ENCODE data around the gene EXO5. TPM values are rescaled to one million over a fixed set of nuclear protein-coding genes. Genes with fewer than 3 reads are reported as not detected.

The EXO5 gene
- total RNA-seq, 1 experiment from 2014 or later = 13.4 TPM

DNA sequence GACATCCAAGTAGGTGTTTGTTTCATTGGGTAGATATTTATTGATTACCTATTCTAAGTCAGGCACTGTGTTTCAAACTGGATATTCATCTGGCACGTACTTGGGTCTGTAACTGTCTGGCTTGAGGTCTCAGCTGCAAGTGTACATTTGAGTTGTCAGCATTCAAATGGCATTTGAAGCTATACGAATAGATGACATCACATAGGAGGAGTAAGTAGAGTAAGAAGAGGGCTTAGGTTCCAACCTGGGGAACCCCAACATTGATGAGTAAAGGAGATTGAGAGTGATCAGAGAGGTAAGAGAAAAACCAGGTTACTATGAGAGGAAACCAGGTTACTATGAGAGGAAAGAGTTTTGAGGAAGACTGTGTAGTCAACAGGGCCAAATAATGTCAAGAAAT is 53.6 kb downstream of the EXO5 start:
- no peak overlapping the region for H3K4me3 Mint-ChIP-seq

More for the DNA sequence above, 53.6 kb downstream of the EXO5 start:
- Histone ChIP-seq H3K56ac (ENCODE audit: insufficient read length, low read depth, low read length) (no peak overlapping the region), H2AFZ (ENCODE audit: low read length) (no peak overlapping the region), H4K5ac (ENCODE audit: insufficient read length, low read depth, low read length) (no peak overlapping the region), H3K9me3 (ENCODE audit: control insufficient read depth, low read depth, low read length) (no peaks in the 10 kb centered on the region), H2BK12ac (ENCODE audit: insufficient read length, low read depth, low read length) (no peak overlapping the region), H2AK5ac (ENCODE audit: insufficient read length, low read length) (no peak overlapping the region), H2BK20ac (ENCODE audit: low read depth, low read length, poor library complexity, severe bottlenecking) (no peak overlapping the region), H3K23ac (ENCODE audit: insufficient read length, low read depth, low read length) (no peak overlapping the region), H3K4me2 (ENCODE audit: insufficient read depth, insufficient read length, low read length) (no peak overlapping the region), H3K4ac (ENCODE audit: low read depth, low read length) (no peak overlapping the region), H3K9ac (ENCODE audit: extremely low read depth, insufficient read length, low read length) (no peak overlapping the region), H3K4me1 (ENCODE audit: insufficient read depth, low read length) (no peaks in the 10 kb centered on the region), H3K79me1 (ENCODE audit: insufficient read depth, low read depth, low read length, poor library complexity, severe bottlenecking) (no peaks in the 10 kb centered on the region), H3K18ac (ENCODE audit: insufficient read length, low read depth, low read length) (no peak overlapping the region), H3K14ac (ENCODE audit: insufficient read depth, low read length) (no peak overlapping the region), H4K8ac (replicated peaks; ENCODE audit: insufficient read length, low read depth, low read length) (no peak overlapping the region), H3K27ac (ENCODE audit: insufficient read length, low read depth, low read length) (no peak overlapping the region), H4K91ac (ENCODE audit: insufficient read length, low read depth, low read length) (no peak overlapping the region), H2BK120ac (ENCODE audit: low read depth, low read length, poor library complexity, severe bottlenecking) (no peak overlapping the region), H2BK5ac (ENCODE audit: insufficient read length, low read length) (no peak overlapping the region), H4K20me1 (ENCODE audit: control insufficient read depth, insufficient read depth, insufficient read length) (no peaks in the 10 kb centered on the region), H3T11ph (ENCODE audit: low read length) (no peak overlapping the region), H3K23me2 (ENCODE audit: insufficient read length, low read depth, low read length, poor library complexity, severe bottlenecking) (no peaks in the 10 kb centered on the region), H3K79me2 (ENCODE audit: insufficient read depth, low read length) (no peaks in the 10 kb centered on the region), H3K27me3 (ENCODE audit: insufficient read depth, low read length) (no peaks in the 10 kb centered on the region), H2BK15ac (ENCODE audit: low read depth, low read length) (no peak overlapping the region)
- 0 out of 7 replicates have a peak, but pooled peaks cover 0 to 3% (median 0%) of the 10 kb centered on the region in 3 experiments for H3K36me3 Mint-ChIP-seq (ENCODE audit: insufficient read depth in 1 of 3, low read depth in 3 of 3)
- peaks cover 0 to 4% of the 10 kb centered on the region in 2 experiments; a peak in 2 of 4 replicates for H3K4me1 Mint-ChIP-seq
- WGBS (ENCODE audit: extremely low coverage, insufficient read length, low lambda C conversion rate) = no CpG with 5 or more reads among the region's 2 CpGs
- TF ChIP-seq, protein P1, sequence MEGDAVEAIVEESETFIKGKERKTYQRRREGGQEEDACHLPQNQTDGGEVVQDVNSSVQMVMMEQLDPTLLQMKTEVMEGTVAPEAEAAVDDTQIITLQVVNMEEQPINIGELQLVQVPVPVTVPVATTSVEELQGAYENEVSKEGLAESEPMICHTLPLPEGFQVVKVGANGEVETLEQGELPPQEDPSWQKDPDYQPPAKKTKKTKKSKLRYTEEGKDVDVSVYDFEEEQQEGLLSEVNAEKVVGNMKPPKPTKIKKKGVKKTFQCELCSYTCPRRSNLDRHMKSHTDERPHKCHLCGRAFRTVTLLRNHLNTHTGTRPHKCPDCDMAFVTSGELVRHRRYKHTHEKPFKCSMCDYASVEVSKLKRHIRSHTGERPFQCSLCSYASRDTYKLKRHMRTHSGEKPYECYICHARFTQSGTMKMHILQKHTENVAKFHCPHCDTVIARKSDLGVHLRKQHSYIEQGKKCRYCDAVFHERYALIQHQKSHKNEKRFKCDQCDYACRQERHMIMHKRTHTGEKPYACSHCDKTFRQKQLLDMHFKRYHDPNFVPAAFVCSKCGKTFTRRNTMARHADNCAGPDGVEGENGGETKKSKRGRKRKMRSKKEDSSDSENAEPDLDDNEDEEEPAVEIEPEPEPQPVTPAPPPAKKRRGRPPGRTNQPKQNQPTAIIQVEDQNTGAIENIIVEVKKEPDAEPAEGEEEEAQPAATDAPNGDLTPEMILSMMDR (conservative IDR thresholded peaks at IDR 0.05) = no peak
- no peak overlapping the region for H3K27ac Mint-ChIP-seq
- no peaks in the 10 kb centered on the region for H3K27me3 Mint-ChIP-seq (ENCODE audit: low read depth)
- peaks cover 5% of the 10 kb centered on the region in 2 experiments; a peak in 4 of 5 replicates for H3K9me3 Mint-ChIP-seq
- DNase-seq = no peak
